ENCODE data around the gene CAAP1. TPM values are rescaled to one million over a fixed set of nuclear protein-coding genes. Genes with fewer than 3 reads are reported as not detected.

Gene CAAP1
- total and polyA plus RNA-seq, 11 donors: 4.8 to 10.8 (median 7.0) TPM

DNA sequence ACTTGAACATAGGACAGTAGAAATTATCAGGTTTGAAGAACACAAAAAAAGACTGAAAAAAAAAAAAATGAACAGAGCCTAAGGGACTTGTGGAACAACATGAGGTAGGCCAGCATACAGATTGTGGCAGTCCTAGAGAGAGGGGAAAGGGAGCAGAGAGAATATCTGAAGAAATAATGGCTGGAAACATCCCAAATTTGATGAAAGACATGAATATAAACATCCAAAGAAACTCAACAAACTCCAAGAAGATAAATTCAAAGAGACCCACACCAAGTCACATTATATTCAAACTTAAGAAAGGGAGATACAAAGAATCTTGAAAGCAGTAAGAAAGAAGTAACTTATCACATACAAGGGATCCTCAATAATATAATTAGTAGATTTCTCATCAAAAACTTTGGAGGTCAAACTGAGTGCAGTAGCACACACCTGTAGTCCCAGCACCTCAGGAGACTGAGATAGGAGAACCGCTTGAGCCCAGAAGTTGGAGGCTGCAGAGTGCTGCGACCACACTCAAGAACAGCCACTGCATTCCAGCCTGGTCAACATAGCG, 45.3 kb upstream of the CAAP1 start:
- H3K27ac ChIP-seq: no peak overlapping the region
- peaks cover 0 to 14% (median 9%) of the 10 kb centered on the region in 9 donors for H3K36me3 ChIP-seq
- no peaks in the 10 kb centered on the region for H3K27me3 ChIP-seq
- ATAC-seq (no peak), DNase-seq (no peak)
- no peak for TF ChIP-seq POLR2A (IDR thresholded peaks at IDR 0.05)
- TF ChIP-seq, protein P1, sequence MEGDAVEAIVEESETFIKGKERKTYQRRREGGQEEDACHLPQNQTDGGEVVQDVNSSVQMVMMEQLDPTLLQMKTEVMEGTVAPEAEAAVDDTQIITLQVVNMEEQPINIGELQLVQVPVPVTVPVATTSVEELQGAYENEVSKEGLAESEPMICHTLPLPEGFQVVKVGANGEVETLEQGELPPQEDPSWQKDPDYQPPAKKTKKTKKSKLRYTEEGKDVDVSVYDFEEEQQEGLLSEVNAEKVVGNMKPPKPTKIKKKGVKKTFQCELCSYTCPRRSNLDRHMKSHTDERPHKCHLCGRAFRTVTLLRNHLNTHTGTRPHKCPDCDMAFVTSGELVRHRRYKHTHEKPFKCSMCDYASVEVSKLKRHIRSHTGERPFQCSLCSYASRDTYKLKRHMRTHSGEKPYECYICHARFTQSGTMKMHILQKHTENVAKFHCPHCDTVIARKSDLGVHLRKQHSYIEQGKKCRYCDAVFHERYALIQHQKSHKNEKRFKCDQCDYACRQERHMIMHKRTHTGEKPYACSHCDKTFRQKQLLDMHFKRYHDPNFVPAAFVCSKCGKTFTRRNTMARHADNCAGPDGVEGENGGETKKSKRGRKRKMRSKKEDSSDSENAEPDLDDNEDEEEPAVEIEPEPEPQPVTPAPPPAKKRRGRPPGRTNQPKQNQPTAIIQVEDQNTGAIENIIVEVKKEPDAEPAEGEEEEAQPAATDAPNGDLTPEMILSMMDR (IDR thresholded peaks at IDR 0.05): no peak
- peaks cover 0 to 20% (median 10%) of the 10 kb centered on the region in 12 donors for H3K9me3 ChIP-seq
- no peak overlapping the region for H3K4me3 ChIP-seq
- WGBS, 4 donors: 95 to 99% (median 97%) methylated on average over 3 of the region's 3 CpGs
- peaks cover 0 to 25% (median 6%) of the 10 kb centered on the region in 12 donors for H3K4me1 ChIP-seq
- intact Hi-C loops (cut with DNase I): no loop called here

DNA sequence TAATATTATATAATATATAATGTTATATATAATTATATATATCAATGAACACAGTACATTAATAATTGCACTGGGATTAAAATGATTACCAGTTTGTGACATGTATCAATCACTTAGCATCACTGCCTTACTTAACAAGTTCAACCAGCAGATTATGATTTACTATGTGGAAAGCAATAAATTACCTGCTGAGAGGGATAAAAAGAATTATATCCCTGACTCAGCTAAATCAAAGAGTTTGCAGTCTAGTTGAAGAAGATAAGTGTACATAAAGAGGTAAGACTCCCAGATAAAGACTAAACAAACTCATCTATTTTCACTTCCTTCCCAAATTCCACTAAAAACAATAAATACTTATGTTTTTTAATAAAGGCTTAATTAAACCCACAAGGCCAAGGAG, 43.2 kb upstream of the CAAP1 start:
- no peak overlapping the region for H3K27ac ChIP-seq
- TF ChIP-seq, protein P1 (IDR thresholded peaks at IDR 0.05): no peak
- TF ChIP-seq POLR2A (IDR thresholded peaks at IDR 0.05): no peak
- H3K27me3 ChIP-seq: no peaks in the 10 kb centered on the region
- intact Hi-C loops (cut with DNase I): no loop called here
- no peak for DNase-seq
- peaks cover 0 to 20% (median 10%) of the 10 kb centered on the region in 12 donors for H3K9me3 ChIP-seq
- H3K4me3 ChIP-seq: no peak overlapping the region
- peaks cover 0 to 21% (median 4%) of the 10 kb centered on the region in 12 donors for H3K4me1 ChIP-seq
- peaks cover 0 to 30% (median 14%) of the 10 kb centered on the region in 9 donors for H3K36me3 ChIP-seq
- ATAC-seq: no peak

DNA sequence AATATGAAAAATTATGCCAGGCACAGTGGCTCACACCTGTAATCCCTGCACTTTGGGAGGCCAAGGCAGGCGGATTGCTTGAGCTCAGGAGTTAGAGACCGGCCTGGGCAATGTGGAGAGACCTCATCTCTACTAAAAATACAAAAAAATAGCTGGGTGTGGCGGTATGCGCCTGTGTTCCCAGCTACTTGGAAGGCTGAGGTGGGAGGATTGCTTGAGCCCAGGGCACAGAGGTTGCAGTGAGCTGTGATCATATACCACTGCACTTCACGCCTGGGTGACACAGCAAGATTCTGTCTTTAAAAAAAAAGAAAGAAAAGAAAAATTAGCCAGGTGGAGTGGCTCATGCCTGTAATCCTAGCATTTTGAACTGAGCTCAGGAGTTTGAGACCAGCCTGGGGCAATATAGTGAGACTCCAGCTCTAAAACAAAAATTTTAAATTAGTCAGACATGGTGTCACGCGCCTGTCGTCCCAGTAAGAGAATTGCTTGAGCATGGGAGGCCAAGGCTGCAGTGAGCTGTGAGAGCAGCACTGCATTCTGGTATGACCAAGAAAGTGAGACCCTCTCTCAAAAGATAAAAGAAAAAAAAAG, 36.4 kb upstream of the CAAP1 start:
- DNase-seq (no peak), ATAC-seq (no peak)
- peaks cover 0 to 87% (median 61%) of the 10 kb centered on the region in 9 donors for H3K36me3 ChIP-seq
- no peaks in the 10 kb centered on the region for H3K27me3 ChIP-seq
- intact Hi-C loops (cut with DNase I): no loop called here
- H3K4me1 ChIP-seq: no peaks in the 10 kb centered on the region
- no peaks in the 10 kb centered on the region for H3K9me3 ChIP-seq
- 96 to 97% (median 97%) methylated on average over 8 of the region's 8 CpGs for WGBS, 4 donors
- H3K4me3 ChIP-seq: no peak overlapping the region
- no peak overlapping the region for H3K27ac ChIP-seq
- TF ChIP-seq, protein P1 (IDR thresholded peaks at IDR 0.05): no peak
- TF ChIP-seq POLR2A (IDR thresholded peaks at IDR 0.05): no peak

DNA sequence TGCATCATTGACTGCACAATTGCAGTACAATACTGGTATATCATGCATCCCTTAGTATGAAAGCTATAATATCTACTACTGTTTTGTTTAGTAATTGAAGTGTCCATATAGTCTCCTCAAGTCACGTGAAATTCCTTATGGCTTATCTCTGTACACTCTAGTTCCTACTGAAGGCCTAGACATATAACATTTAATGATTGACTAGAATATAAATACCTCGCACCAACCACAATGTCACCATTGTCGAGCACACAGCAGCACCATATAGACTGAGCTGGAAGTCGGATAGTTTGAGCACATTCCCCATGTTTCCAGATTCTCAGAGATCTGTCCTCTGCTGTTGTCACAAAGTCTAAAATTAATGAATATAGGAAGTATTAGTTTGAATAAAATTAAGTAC, 33.0 kb upstream of the CAAP1 start:
- 95 to 98% (median 97%) methylated on average over 4 of the region's 4 CpGs for WGBS, 4 donors
- intact Hi-C loops (cut with DNase I): no loop called here
- H3K27ac ChIP-seq: no peak overlapping the region

More for the DNA sequence above, 33.0 kb upstream of the CAAP1 start:
- H3K4me1 ChIP-seq: no peaks in the 10 kb centered on the region
- no peak for TF ChIP-seq POLR2A (IDR thresholded peaks at IDR 0.05)
- TF ChIP-seq, protein P1 (IDR thresholded peaks at IDR 0.05): no peak
- ATAC-seq (no peak), DNase-seq (no peak)
- H3K36me3 ChIP-seq: peaks cover 0 to 90% (median 81%) of the 10 kb centered on the region in 9 donors
- no peaks in the 10 kb centered on the region for H3K27me3 ChIP-seq
- no peak overlapping the region for H3K4me3 ChIP-seq
- H3K9me3 ChIP-seq: no peaks in the 10 kb centered on the region

Measured in heart left ventricle (tissue), 16 donors.